Esophagus muscularis mucosa (tissue), 3 donors: ENCODE data around the gene POU3F1.

Experiments used
- CTCF ChIP-seq, 3 experiments: fragments of 200-600 bp in 2 of 3; fragments of 450-650 bp in 1 of 3; sonication (generic) in 2 of 3; IDR thresholded peaks; one replicate each; pipeline ENCODE4 v1.5.1; 2017 to 2019; ENCODE audit warnings: antibody characterized with exemption in 3 of 3, mild to moderate bottlenecking in 2 of 3, moderate library complexity in 1 of 3
- POLR2A ChIP-seq: fragments of 450-650 bp; IDR thresholded peaks from one replicate; pipeline ENCODE4 v1.6.1; 2017; ENCODE audit warnings: antibody characterized with exemption, moderate library complexity, mild to moderate bottlenecking, low read depth

GRCh38 chr1:38093569-38094520 lies 47.3 kb upstream of the POU3F1 start:
- TF ChIP-seq CTCF (IDR thresholded peaks at IDR 0.05) (no peak), POLR2A (no peak)
